ENCODE measurements around the gene GPR107.
A peak's percentile ranks its signal among the peaks of the same experiment; 100 is the strongest.

Gene GPR107

DNA sequence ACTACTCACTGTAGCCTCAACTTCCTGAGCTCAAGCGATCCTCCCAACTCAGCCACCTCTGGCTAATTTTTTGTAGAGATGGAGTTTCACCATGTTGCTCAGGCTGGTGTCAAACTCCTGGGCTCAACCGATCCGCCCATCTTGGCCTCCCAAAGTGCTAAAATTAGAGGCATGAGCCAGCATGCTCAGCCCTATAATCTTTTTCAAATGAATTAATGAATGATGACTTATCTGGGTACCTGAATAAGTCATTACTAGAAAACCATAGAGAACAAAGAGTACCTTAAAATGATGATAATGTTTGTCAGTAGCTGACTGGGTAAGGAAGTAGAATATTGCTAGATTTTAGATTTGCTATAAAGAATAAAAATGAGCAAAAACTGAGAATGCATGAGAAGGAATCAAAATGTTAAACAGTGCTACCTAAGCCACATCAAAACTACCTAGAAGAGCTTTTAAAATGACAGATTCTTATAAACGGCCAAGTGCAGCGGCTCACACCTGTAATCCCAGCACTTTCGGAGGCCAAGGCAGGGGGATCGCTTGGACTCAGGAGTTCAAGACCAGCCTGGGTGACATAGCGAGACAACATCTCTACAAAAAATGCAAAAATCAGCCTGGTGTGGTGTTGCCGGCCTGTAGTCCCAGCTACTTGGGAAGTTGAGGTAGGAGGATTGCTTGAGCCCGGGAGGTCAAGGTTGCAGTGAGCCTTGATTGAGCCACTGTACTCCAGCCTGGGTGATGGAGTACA is 24.3 kb upstream of the GPR107 start:
- Histone ChIP-seq H3K9ac (ENCODE audit: low read depth, low read length) (no peak overlapping the region), H3K36me3 (ENCODE audit: insufficient read depth, low read length) (no peaks in the 10 kb centered on the region), H3K4me2 (ENCODE audit: low read length) (no peak overlapping the region), H3K4me3 (ENCODE audit: low read length) (no peak overlapping the region), H3K27me3 (ENCODE audit: control insufficient read depth, insufficient read depth, low read length) (no peaks in the 10 kb centered on the region), H3K9me3 (replicated peaks; ENCODE audit: low read length) (no peaks in the 10 kb centered on the region), H3K4me1 (ENCODE audit: control insufficient read depth, insufficient read depth, low read length) (peaks cover 12% of the 10 kb centered on the region)

GRCh38 chr9:130030651-130031127 is 23.0 kb upstream of the GPR107 start:
- H3K4me3 ChIP-seq (ENCODE audit: low read length): no peak overlapping the region
- no peak overlapping the region for H3K4me2 ChIP-seq (ENCODE audit: low read length)
- H3K27me3 ChIP-seq (ENCODE audit: control insufficient read depth, insufficient read depth, low read length): no peaks in the 10 kb centered on the region
- H3K9ac ChIP-seq (ENCODE audit: low read depth, low read length): no peak overlapping the region
- H3K36me3 ChIP-seq (ENCODE audit: insufficient read depth, low read length): no peaks in the 10 kb centered on the region
- H3K4me1 ChIP-seq (ENCODE audit: control insufficient read depth, insufficient read depth, low read length): peaks cover 13% of the 10 kb centered on the region
- H3K9me3 ChIP-seq (replicated peaks; ENCODE audit: low read length): no peaks in the 10 kb centered on the region

GRCh38 chr9:130034570-130034969 is 19.1 kb upstream of the GPR107 start:
- no peaks in the 10 kb centered on the region for H3K36me3 ChIP-seq (ENCODE audit: insufficient read depth, low read length)
- H3K27me3 ChIP-seq (ENCODE audit: control insufficient read depth, insufficient read depth, low read length): no peaks in the 10 kb centered on the region
- H3K4me1 ChIP-seq (ENCODE audit: control insufficient read depth, insufficient read depth, low read length): peaks cover 23% of the 10 kb centered on the region
- H3K4me2 ChIP-seq (ENCODE audit: low read length): no peak overlapping the region
- no peaks in the 10 kb centered on the region for H3K9me3 ChIP-seq (replicated peaks; ENCODE audit: low read length)
- no peak overlapping the region for H3K9ac ChIP-seq (ENCODE audit: low read depth, low read length)
- H3K4me3 ChIP-seq (ENCODE audit: low read length): no peak overlapping the region

DNA sequence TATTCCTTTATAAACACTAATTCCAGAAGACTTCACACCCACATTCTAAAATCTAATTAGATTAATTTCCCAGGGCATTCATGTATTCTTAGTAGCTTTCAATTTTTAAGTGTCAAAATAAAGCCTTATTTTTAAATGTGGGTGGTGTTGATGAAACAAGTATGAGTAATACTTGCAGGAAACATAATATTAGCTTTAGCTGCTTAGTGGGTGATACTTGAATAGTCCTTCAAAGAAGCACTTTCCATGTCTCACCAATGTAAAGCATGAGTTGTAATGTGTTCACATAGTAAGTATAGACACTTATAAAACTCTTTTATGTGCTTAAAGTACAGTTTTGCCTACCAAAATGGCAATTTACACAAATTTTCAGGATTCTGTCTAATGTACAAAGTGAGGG is 17.6 kb upstream of the GPR107 start:
- no peak overlapping the region for H3K9ac ChIP-seq (ENCODE audit: low read depth, low read length)
- no peaks in the 10 kb centered on the region for H3K36me3 ChIP-seq (ENCODE audit: insufficient read depth, low read length)
- no peaks in the 10 kb centered on the region for H3K27me3 ChIP-seq (ENCODE audit: control insufficient read depth, insufficient read depth, low read length)
- H3K4me3 ChIP-seq (ENCODE audit: low read length): no peak overlapping the region
- peaks cover 23% of the 10 kb centered on the region for H3K4me1 ChIP-seq (ENCODE audit: control insufficient read depth, insufficient read depth, low read length)
- H3K4me2 ChIP-seq (ENCODE audit: low read length): peak overlapping the region; percentile 29
- H3K9me3 ChIP-seq (replicated peaks; ENCODE audit: low read length): no peaks in the 10 kb centered on the region

DNA sequence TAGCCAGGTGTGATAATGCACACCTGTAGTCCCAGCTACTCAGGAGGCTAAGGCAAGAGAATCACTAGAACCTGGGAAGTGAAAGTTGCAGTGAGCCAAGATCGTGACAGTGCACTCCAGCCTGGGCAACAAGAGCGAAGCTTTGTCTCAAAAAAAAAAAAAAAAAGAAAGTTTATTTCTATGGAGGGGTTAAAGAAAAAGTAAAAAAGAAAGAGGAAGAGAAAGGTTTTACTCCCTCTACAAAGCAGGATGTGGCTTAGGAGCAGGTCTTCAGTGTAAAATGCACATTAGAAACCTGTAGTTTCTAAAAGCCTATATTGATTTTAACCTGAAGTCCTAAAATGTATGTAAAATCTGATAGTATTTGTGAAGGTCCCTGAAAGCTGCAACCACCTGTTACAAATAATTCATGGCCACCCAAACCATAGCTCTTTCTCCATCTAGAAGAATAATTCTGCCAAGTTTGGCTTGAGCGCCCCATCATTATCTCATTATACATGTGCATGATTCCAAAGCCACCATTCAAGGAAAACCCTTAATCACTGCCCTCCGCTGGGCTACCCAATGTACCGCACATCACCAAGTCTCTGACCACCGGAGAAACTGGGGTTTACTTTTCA is 14.1 kb upstream of the GPR107 start:
- Histone ChIP-seq H3K4me1 (ENCODE audit: control insufficient read depth, insufficient read depth, low read length) (peaks cover 33% of the 10 kb centered on the region), H3K9me3 (replicated peaks; ENCODE audit: low read length) (no peaks in the 10 kb centered on the region), H3K4me3 (ENCODE audit: low read length) (no peak overlapping the region), H3K4me2 (ENCODE audit: low read length) (no peak overlapping the region), H3K27me3 (ENCODE audit: control insufficient read depth, insufficient read depth, low read length) (no peaks in the 10 kb centered on the region), H3K36me3 (ENCODE audit: insufficient read depth, low read length) (no peaks in the 10 kb centered on the region), H3K9ac (ENCODE audit: low read depth, low read length) (no peak overlapping the region)

DNA sequence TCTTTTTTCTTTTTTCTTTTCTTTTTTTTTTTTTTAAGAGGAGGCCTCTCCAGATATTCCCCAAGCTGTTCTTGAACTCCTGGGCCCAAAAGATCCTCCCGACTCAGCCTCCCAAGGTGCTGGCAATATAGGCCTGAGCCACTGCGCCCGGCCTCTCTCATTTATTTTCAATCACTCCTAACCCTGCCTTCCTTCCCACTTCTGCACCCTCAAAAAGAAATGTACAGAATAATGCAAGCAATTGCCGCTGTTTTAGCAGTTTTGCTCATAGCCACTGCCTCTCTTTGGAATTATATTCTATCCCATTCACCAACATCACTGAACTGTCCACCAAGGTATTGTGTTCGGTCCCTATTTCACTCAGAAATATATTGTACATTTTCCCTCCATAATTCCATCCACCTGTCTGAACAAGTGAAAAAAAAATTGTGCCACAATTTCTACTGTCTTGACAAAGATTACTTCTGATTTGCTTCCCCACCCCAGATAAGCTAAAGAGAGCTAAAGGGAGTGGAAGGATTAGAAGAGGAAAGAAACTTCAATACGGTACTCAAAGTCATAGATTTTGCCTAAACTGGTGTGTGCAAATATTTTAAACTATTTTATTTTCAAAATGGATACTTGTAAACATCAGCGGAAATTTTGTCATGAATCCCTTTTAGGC is 12.6 kb upstream of the GPR107 start:
- Histone ChIP-seq H3K27me3 (ENCODE audit: control insufficient read depth, insufficient read depth, low read length) (no peaks in the 10 kb centered on the region), H3K9me3 (replicated peaks; ENCODE audit: low read length) (no peaks in the 10 kb centered on the region), H3K4me2 (ENCODE audit: low read length) (peak overlapping the region; percentile 92), H3K36me3 (ENCODE audit: insufficient read depth, low read length) (no peaks in the 10 kb centered on the region), H3K4me1 (ENCODE audit: control insufficient read depth, insufficient read depth, low read length) (peaks cover 20% of the 10 kb centered on the region), H3K9ac (ENCODE audit: low read depth, low read length) (peak overlapping the region; percentile 80), H3K4me3 (ENCODE audit: low read length) (peak overlapping the region; percentile 82)

- Histone ChIP-seq H3K9me3 (replicated peaks; ENCODE audit: low read length) (no peaks in the 10 kb centered on the region), H3K36me3 (ENCODE audit: insufficient read depth, low read length) (no peaks in the 10 kb centered on the region), H3K4me1 (ENCODE audit: control insufficient read depth, insufficient read depth, low read length) (peaks cover 15% of the 10 kb centered on the region), H3K4me3 (ENCODE audit: low read length) (peak overlapping the region; percentile 82), H3K9ac (ENCODE audit: low read depth, low read length) (peak overlapping the region; percentile 80), H3K27me3 (ENCODE audit: control insufficient read depth, insufficient read depth, low read length) (no peaks in the 10 kb centered on the region), H3K4me2 (ENCODE audit: low read length) (peak overlapping the region; percentile 92)
Observed at GRCh38 chr9:130041648-130042405, 11.9 kb upstream of the GPR107 start.

GRCh38 chr9:130042406-130042884 is 11.3 kb upstream of the GPR107 start:
- Histone ChIP-seq H3K4me3 (ENCODE audit: low read length) (peak overlapping the region; percentile 82), H3K27me3 (ENCODE audit: control insufficient read depth, insufficient read depth, low read length) (no peaks in the 10 kb centered on the region), H3K9me3 (replicated peaks; ENCODE audit: low read length) (no peaks in the 10 kb centered on the region), H3K9ac (ENCODE audit: low read depth, low read length) (peak overlapping the region; percentile 80), H3K4me2 (ENCODE audit: low read length) (peak overlapping the region; percentile 92), H3K4me1 (ENCODE audit: control insufficient read depth, insufficient read depth, low read length) (peaks cover 15% of the 10 kb centered on the region), H3K36me3 (ENCODE audit: insufficient read depth, low read length) (no peaks in the 10 kb centered on the region)

GRCh38 chr9:130042885-130043653 is 10.6 kb upstream of the GPR107 start, which contains the start of gene FNBP1:
TSS of gene FNBP1 (minus strand) at chr9:130043189. CDS start at chr9:130042975, 214 bp downstream.
- Histone ChIP-seq H3K4me3 (ENCODE audit: low read length) (peak within 1 kb of the TSS; percentile 82), H3K9ac (ENCODE audit: low read depth, low read length) (peak within 1 kb of the TSS; percentile 80), H3K36me3 (ENCODE audit: insufficient read depth, low read length) (no peaks in the 10 kb centered on the region), H3K27me3 (ENCODE audit: control insufficient read depth, insufficient read depth, low read length) (no peaks in the 10 kb centered on the region), H3K9me3 (replicated peaks; ENCODE audit: low read length) (no peaks in the 10 kb centered on the region), H3K4me2 (ENCODE audit: low read length) (peak within 1 kb of the TSS; percentile 92), H3K4me1 (ENCODE audit: control insufficient read depth, insufficient read depth, low read length) (peaks cover 15% of the 10 kb centered on the region)

- H3K4me1 ChIP-seq (ENCODE audit: control insufficient read depth, insufficient read depth, low read length): peaks cover 15% of the 10 kb centered on the region
- peak overlapping the region; percentile 43 for H3K9ac ChIP-seq (ENCODE audit: low read depth, low read length)
Observed at GRCh38 chr9:130043654-130044623, 9.8 kb upstream of the GPR107 start.

More at GRCh38 chr9:130043654-130044623, 9.8 kb upstream of the GPR107 start:
- Histone ChIP-seq H3K27me3 (ENCODE audit: control insufficient read depth, insufficient read depth, low read length) (no peaks in the 10 kb centered on the region), H3K36me3 (ENCODE audit: insufficient read depth, low read length) (no peaks in the 10 kb centered on the region), H3K4me3 (ENCODE audit: low read length) (peak overlapping the region; percentile 82), H3K4me2 (ENCODE audit: low read length) (peak overlapping the region; percentile 87), H3K9me3 (replicated peaks; ENCODE audit: low read length) (no peaks in the 10 kb centered on the region)
